DND-41 (cell line): ENCODE results near the gene POLR2L.

Experiments
- ATAC-seq: fragments of 200-7000 bp; cut with Tn5 transposase; 3 replicates; pipeline ENCODE4 v1.9.1; 2021; ENCODE audit warnings: low read depth; ENCODE audit not compliant: insufficient read depth
- DNase-seq: peaks from one replicate; pipeline ENCODE4 v3.0.0-alpha.2; 2020
- H2AFZ ChIP-seq: 2 replicates; pipeline ENCODE4 v1.6.0; 2012; ENCODE audit warnings: low read depth, low read length
- H3K27ac ChIP-seq: 2 replicates; pipeline ENCODE4 v1.5.1; 2012; ENCODE audit warnings: low read length, inconsistent platforms
- H3K27me3 ChIP-seq: fragments of 200-600 bp; sonication (generic); 2 replicates; pipeline ENCODE4 v1.6.0; 2012; ENCODE audit warnings: low read length, mild to moderate bottlenecking, inconsistent platforms; ENCODE audit not compliant: insufficient read depth, poor library complexity
- H3K36me3 ChIP-seq: 2 replicates; pipeline ENCODE4 v1.5.1; 2012; ENCODE audit warnings: low read length, inconsistent platforms; ENCODE audit not compliant: insufficient read depth
- H3K4me1 ChIP-seq: 2 replicates; pipeline ENCODE4 v1.5.1; 2012; ENCODE audit warnings: mild to moderate bottlenecking, low read length; ENCODE audit not compliant: insufficient read depth
- H3K4me2 ChIP-seq: 2 replicates; pipeline ENCODE4 v1.6.0; 2012; ENCODE audit warnings: mild to moderate bottlenecking, moderate library complexity, low read length, inconsistent platforms; ENCODE audit not compliant: insufficient read depth
- H3K4me3 ChIP-seq, 2 experiments: fragments of 200-600 bp in 1 of 2; shearing (Covaris generic) in 1 of 2; 2 replicates each; pipeline ENCODE4 v1.5.1; 2012 to 2016; ENCODE audit warnings: inconsistent platforms in 2 of 2, low read length in 2 of 2, mild to moderate bottlenecking in 2 of 2, low read depth in 1 of 2, moderate library complexity in 1 of 2
- H3K79me2 ChIP-seq: 2 replicates; pipeline ENCODE4 v1.6.0; 2012; ENCODE audit warnings: low read length, inconsistent platforms; ENCODE audit not compliant: insufficient read depth
- H3K9ac ChIP-seq: 2 replicates; pipeline ENCODE4 v1.6.0; 2012; ENCODE audit warnings: low read depth, mild to moderate bottlenecking, inconsistent platforms, low read length, moderate library complexity
- H3K9me3 ChIP-seq: 2 replicates; pipeline ENCODE4 v1.5.1; 2012; ENCODE audit warnings: low read length, moderate library complexity, mild to moderate bottlenecking, inconsistent platforms; ENCODE audit not compliant: insufficient read depth, severe bottlenecking
- H4K20me1 ChIP-seq: 2 replicates; pipeline ENCODE4 v1.6.0; 2012; ENCODE audit warnings: low read length; ENCODE audit not compliant: insufficient read depth
- CTCF ChIP-seq: IDR thresholded peaks from 2 replicates; pipeline ENCODE4 v1.5.1; 2012; ENCODE audit warnings: borderline replicate concordance, low read length, moderate library complexity, mild to moderate bottlenecking; ENCODE audit not compliant: poor library complexity, severe bottlenecking; ENCODE audit errors: extremely low read depth
- EZH2 ChIP-seq: IDR thresholded peaks from 3 replicates; pipeline ENCODE4 v1.6.1; 2012; ENCODE audit warnings: borderline replicate concordance, low read depth, mild to moderate bottlenecking, moderate library complexity, low read length, inconsistent platforms; ENCODE audit not compliant: severe bottlenecking

The POLR2L gene

DNA sequence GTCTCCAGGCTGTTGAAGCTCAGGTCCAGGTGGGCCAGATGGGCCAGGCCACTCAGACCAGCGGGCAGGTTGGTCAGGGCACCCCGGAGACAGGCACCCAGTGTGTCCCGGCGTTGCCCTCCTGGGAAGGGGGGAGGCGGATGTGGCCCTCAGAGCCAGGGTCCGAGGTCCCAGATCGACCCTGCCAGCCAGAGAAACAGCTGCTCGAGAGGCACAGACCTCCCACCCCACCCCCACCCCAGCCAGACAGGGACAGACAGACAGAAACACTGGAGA is 38.9 kb downstream of the POLR2L start:
- DNase-seq (no peak), ATAC-seq (no peak)

GRCh38 chr11:802693-803466 is 39.4 kb downstream of the POLR2L start:
- DNase-seq (no peak), ATAC-seq (no peak)
- TF ChIP-seq EZH2 (no peak), CTCF (no peak)
- Histone ChIP-seq H3K9me3 (no peaks in the 10 kb centered on the region), H4K20me1 (peaks cover 47% of the 10 kb centered on the region), H3K9ac (peak overlapping the region; percentile 85), H3K27me3 (no peaks in the 10 kb centered on the region), H3K4me1 (peaks cover 54% of the 10 kb centered on the region), H3K79me2 (peaks cover 41% of the 10 kb centered on the region), H3K27ac (peak overlapping the region; percentile 21; the same call in 1 of the 2 replicates), H3K4me3 (peak overlapping the region in 1 of 2 experiments; percentile 65; a peak in 2 of 4 replicates), H3K36me3 (peaks cover 53% of the 10 kb centered on the region), H2AFZ (no peak overlapping the region), H3K4me2 (peak overlapping the region; percentile 93)

More for the DNA sequence above, 38.9 kb downstream of the POLR2L start:
- Histone ChIP-seq H2AFZ (no peak overlapping the region), H3K27ac (peak overlapping the region; percentile 69; the same call in 1 of the 2 replicates), H4K20me1 (peaks cover 45% of the 10 kb centered on the region), H3K79me2 (peaks cover 46% of the 10 kb centered on the region), H3K9ac (peak overlapping the region; percentile 85), H3K4me1 (peaks cover 55% of the 10 kb centered on the region), H3K27me3 (no peaks in the 10 kb centered on the region), H3K9me3 (no peaks in the 10 kb centered on the region), H3K4me2 (peak overlapping the region; percentile 93), H3K36me3 (peaks cover 53% of the 10 kb centered on the region), H3K4me3 (peak overlapping the region; percentile 55 to 65; a peak in 3 of 4 replicates)
- TF ChIP-seq CTCF (no peak), EZH2 (no peak)

DNA sequence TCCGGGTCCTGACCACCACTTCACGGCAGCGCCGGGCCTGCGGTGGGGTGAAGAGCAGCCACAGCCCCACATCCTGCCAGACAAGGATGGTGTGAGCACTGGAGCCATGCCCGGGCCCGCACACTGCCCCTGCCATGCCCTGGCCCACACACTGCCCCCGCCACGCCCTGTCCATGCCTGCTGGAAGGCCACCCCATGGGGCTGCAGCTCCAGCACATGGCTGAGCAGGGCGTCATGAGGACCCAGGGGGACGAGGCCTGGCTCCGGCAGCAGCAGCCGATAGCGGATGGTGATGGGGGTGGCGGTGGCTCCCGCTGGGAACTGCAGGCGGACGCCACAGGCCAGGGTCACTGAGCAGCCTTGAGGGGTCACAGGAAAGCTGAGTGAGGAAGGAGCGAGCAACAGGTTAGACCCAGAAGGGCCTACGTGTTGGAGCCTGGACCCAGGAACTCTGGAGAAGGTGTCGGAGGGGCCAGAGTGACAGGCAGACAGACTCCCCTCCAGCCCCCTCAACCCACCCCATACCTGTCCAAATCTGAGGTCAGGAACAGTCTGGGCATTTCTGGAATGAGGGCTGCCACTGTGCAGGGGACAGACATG is 40.2 kb downstream of the POLR2L start:
- peaks cover 39% of the 10 kb centered on the region for H3K79me2 ChIP-seq
- peaks cover 53% of the 10 kb centered on the region for H3K36me3 ChIP-seq
- no peaks in the 10 kb centered on the region for H3K9me3 ChIP-seq
- H3K4me1 ChIP-seq: peaks cover 56% of the 10 kb centered on the region
- no peak overlapping the region for H3K27ac ChIP-seq
- no peak overlapping the region for H2AFZ ChIP-seq
- no peak overlapping the region for H3K4me3 ChIP-seq
- no peaks in the 10 kb centered on the region for H3K27me3 ChIP-seq
- H3K4me2 ChIP-seq: peak overlapping the region; percentile 93; the same call in 1 of the 2 replicates
- DNase-seq (no peak), ATAC-seq (no peak)
- TF ChIP-seq CTCF (no peak), EZH2 (no peak)
- no peak overlapping the region; the same call in 1 of the 2 replicates for H3K9ac ChIP-seq
- peaks cover 47% of the 10 kb centered on the region for H4K20me1 ChIP-seq
